ENCODE results near the gene LRRC25. TPM values are rescaled to one million over a fixed set of nuclear protein-coding genes. Genes with fewer than 3 reads are reported as not detected.

LRRC25 gene
- total RNA-seq, 4 donors from 2014 or later, result 1.1 to 7.1 (median 2.2) TPM

GRCh38 chr19:18435842-18436670 is 38.6 kb upstream of the LRRC25 start:
- H3K27ac ChIP-seq, result peak overlapping the region in 1 of 3 donors; percentile 41
- peak overlapping the region in 1 of 3 donors; percentile 54 for H3K4me3 ChIP-seq (replicated peaks in 1 of 3)
- no peak for DNase-seq
- WGBS, 2 donors, result 84 to 89% methylated on average over 36 to 39 of the region's 46 CpGs
- intact Hi-C loops (cut with DNase I), result no loop called here
- no peaks in the 10 kb centered on the region for H3K27me3 ChIP-seq
- H3K4me1 ChIP-seq, result peaks cover 17 to 28% of the 10 kb centered on the region in 2 donors
- no peaks in the 10 kb centered on the region for H3K36me3 ChIP-seq
- H3K9me3 ChIP-seq, result no peaks in the 10 kb centered on the region
- TF ChIP-seq POLR2A (IDR thresholded peaks at IDR 0.05) (no peak), CTCF (IDR thresholded peaks at IDR 0.05) (no peak)

- Histone ChIP-seq H3K36me3 (no peaks in the 10 kb centered on the region), H3K27ac (no peak overlapping the region), H3K27me3 (no peaks in the 10 kb centered on the region), H3K4me3 (replicated peaks in 1 of 3) (no peak overlapping the region), H3K4me1 (peaks cover 17 to 28% of the 10 kb centered on the region in 2 donors), H3K9me3 (no peaks in the 10 kb centered on the region)
- intact Hi-C loops (cut with DNase I), result no loop called here
- WGBS, 2 donors, result 91 to 96% methylated on average over 24 to 41 of the region's 49 CpGs
- DNase-seq, result no peak
- no peak for TF ChIP-seq POLR2A (IDR thresholded peaks at IDR 0.05)
- no peak for TF ChIP-seq CTCF (IDR thresholded peaks at IDR 0.05)
Measured at GRCh38 chr19:18435178-18435841, 37.9 kb upstream of the LRRC25 start.

GRCh38 chr19:18434411-18435175 is 37.2 kb upstream of the LRRC25 start:
- Histone ChIP-seq H3K36me3 (no peaks in the 10 kb centered on the region), H3K4me1 (peaks cover 18 to 30% of the 10 kb centered on the region in 2 donors), H3K27ac (no peak overlapping the region), H3K27me3 (no peaks in the 10 kb centered on the region), H3K9me3 (no peaks in the 10 kb centered on the region), H3K4me3 (replicated peaks in 1 of 3) (no peak overlapping the region)
- TF ChIP-seq CTCF (IDR thresholded peaks at IDR 0.05) (no peak), POLR2A (IDR thresholded peaks at IDR 0.05) (no peak)
- 90 to 92% methylated on average over 14 to 21 of the region's 21 CpGs for WGBS, 2 donors
- intact Hi-C loops (cut with DNase I), result no loop called here
- DNase-seq, result no peak

GRCh38 chr19:18433735-18434398 is 36.4 kb upstream of the LRRC25 start:
- 18 to 52% methylated on average over 11 to 19 of the region's 60 CpGs for WGBS, 2 donors
- H3K9me3 ChIP-seq, result no peaks in the 10 kb centered on the region
- H3K4me3 ChIP-seq (replicated peaks in 1 of 3), result peak overlapping the region in 1 of 3 donors; percentile 34
- TF ChIP-seq POLR2A (IDR thresholded peaks at IDR 0.05) (no peak), CTCF (IDR thresholded peaks at IDR 0.05) (no peak)
- peak overlapping the region in 1 of 3 donors; percentile 30 for H3K27ac ChIP-seq
- H3K27me3 ChIP-seq, result no peaks in the 10 kb centered on the region
- peaks cover 26 to 36% of the 10 kb centered on the region in 2 donors for H3K4me1 ChIP-seq
- DNase-seq, result peak in 1 of 2 donors; percentile 33
- intact Hi-C loops (cut with DNase I), result no loop called here
- no peaks in the 10 kb centered on the region for H3K36me3 ChIP-seq
